Breast epithelium (tissue), 3 donors: Measurements from ENCODE around the gene HOMER1.

Experiments
- CTCF ChIP-seq, 3 donors: fragments of 450-650 bp; IDR thresholded peaks; one replicate each; pipeline ENCODE4 v1.5.1; 2016 to 2017; ENCODE audit warnings: antibody characterized with exemption in 3 of 3, mild to moderate bottlenecking in 3 of 3, moderate library complexity in 3 of 3
- POLR2A ChIP-seq: fragments of 450-650 bp; IDR thresholded peaks from one replicate; pipeline ENCODE4 v1.6.1; 2016; ENCODE audit warnings: antibody characterized with exemption, mild to moderate bottlenecking, moderate library complexity
- POLR2AphosphoS5 ChIP-seq, 3 donors: sonication (generic); formaldehyde crosslinking; IDR thresholded peaks; one replicate each; pipeline ENCODE4 v1.6.1; 2017; ENCODE audit warnings: antibody characterized with exemption in 3 of 3

- no peak for TF ChIP-seq CTCF (IDR thresholded peaks at IDR 0.05)
- no peak for TF ChIP-seq POLR2A
- no peak for TF ChIP-seq POLR2AphosphoS5 (IDR thresholded peaks at IDR 0.05)
These were observed 184.5 kb downstream of the HOMER1 start for GRCh38 chr5:79329453-79329852.
